OCI-LY1 (cell line): Measurements from ENCODE around the gene CPM.

Experiments
- H2AFZ ChIP-seq: fragments of 200-600 bp; sonication (generic), shearing (Covaris generic); 2 replicates; pipeline ENCODE4 v1.6.0; 2014; ENCODE audit warnings: antibody characterized with exemption, mild to moderate bottlenecking, low read length
- H3F3A ChIP-seq: fragments of 200-600 bp; sonication (generic), shearing (Covaris generic); 2 replicates; pipeline ENCODE4 v1.6.0; 2014; ENCODE audit warnings: mild to moderate bottlenecking, antibody characterized with exemption, low read length, moderate library complexity; ENCODE audit not compliant: insufficient read depth
- H3K27ac ChIP-seq: fragments of 200-600 bp; sonication (generic); 2 replicates; pipeline ENCODE4 v1.5.1; 2014; ENCODE audit warnings: low read length, mixed run types, mild to moderate bottlenecking, low read depth; ENCODE audit not compliant: poor library complexity, severe bottlenecking
- H3K27me3 ChIP-seq: fragments of 200-600 bp; sonication (generic); 2 replicates; pipeline ENCODE4 v1.6.0; 2014; ENCODE audit warnings: antibody characterized with exemption, mild to moderate bottlenecking, low read length, moderate library complexity; ENCODE audit not compliant: insufficient read depth
- H3K36me3 ChIP-seq: fragments of 200-600 bp; sonication (generic); 2 replicates; pipeline ENCODE4 v1.6.1; 2014; ENCODE audit warnings: mild to moderate bottlenecking, antibody characterized with exemption, low read length, moderate library complexity, mixed read lengths; ENCODE audit not compliant: insufficient read depth
- H3K4me1 ChIP-seq: fragments of 200-600 bp; sonication (generic); 2 replicates; pipeline ENCODE4 v1.5.1; 2014; ENCODE audit warnings: mild to moderate bottlenecking, low read length, moderate library complexity; ENCODE audit not compliant: insufficient read depth, severe bottlenecking
- H3K4me2 ChIP-seq: fragments of 200-600 bp; sonication (generic), shearing (Covaris generic); 2 replicates; pipeline ENCODE4 v1.6.1; 2014; ENCODE audit warnings: low read length
- H3K4me3 ChIP-seq: fragments of 200-600 bp; sonication (generic); 2 replicates; pipeline ENCODE4 v1.5.1; 2014; ENCODE audit warnings: low read length, low read depth, mild to moderate bottlenecking, mixed read lengths; ENCODE audit not compliant: poor library complexity, severe bottlenecking
- H3K79me2 ChIP-seq: fragments of 200-600 bp; shearing (Covaris generic); 2 replicates; pipeline ENCODE4 v1.6.1; 2016; ENCODE audit warnings: mixed run types, low read length, mixed read lengths; ENCODE audit not compliant: insufficient read depth
- H3K9ac ChIP-seq: fragments of 200-600 bp; sonication (generic), shearing (Covaris generic); 2 replicates; pipeline ENCODE4 v1.6.1; 2014; ENCODE audit warnings: mild to moderate bottlenecking, low read length, mixed read lengths
- H3K9me2 ChIP-seq: fragments of 200-600 bp; sonication (generic), shearing (Covaris generic); 2 replicates; pipeline ENCODE4 v1.6.1; 2014; ENCODE audit warnings: low read depth, mild to moderate bottlenecking, low read length, mixed read lengths
- H3K9me3 ChIP-seq: fragments of 200-600 bp; shearing (Covaris generic); 2 replicates; pipeline ENCODE4 v1.6.1; 2014; ENCODE audit warnings: low read length, mixed read lengths
- H4K20me1 ChIP-seq: fragments of 200-600 bp; sonication (generic), shearing (Covaris generic); 2 replicates; pipeline ENCODE4 v1.6.0; 2016; ENCODE audit warnings: mild to moderate bottlenecking, low read length; ENCODE audit not compliant: insufficient read depth
- CTCF ChIP-seq: fragments of 200-600 bp; sonication (generic), shearing (Covaris generic); IDR thresholded peaks from 2 replicates; pipeline ENCODE4 v1.5.1; 2017; ENCODE audit warnings: mild to moderate bottlenecking, antibody characterized with exemption, low read length, moderate library complexity, mixed read lengths
- EZH2 ChIP-seq: fragments of 200-600 bp; sonication (generic), shearing (Covaris generic); IDR thresholded peaks from 2 replicates; pipeline ENCODE4 v1.8.0; 2017; ENCODE audit warnings: borderline replicate concordance, mixed run types, mild to moderate bottlenecking, antibody characterized with exemption, low read length, moderate library complexity, mixed read lengths

The CPM gene

GRCh38 chr12:68891141-68891540 lies 41.8 kb downstream of the CPM start:
- no peaks in the 10 kb centered on the region for H3K9me3 ChIP-seq
- no peak overlapping the region for H3K4me3 ChIP-seq
- H4K20me1 ChIP-seq, result no peaks in the 10 kb centered on the region
- H3F3A ChIP-seq, result no peaks in the 10 kb centered on the region
- no peak overlapping the region for H3K27ac ChIP-seq
- no peak overlapping the region for H2AFZ ChIP-seq
- no peaks in the 10 kb centered on the region for H3K36me3 ChIP-seq
- H3K27me3 ChIP-seq, result no peaks in the 10 kb centered on the region
- no peaks in the 10 kb centered on the region for H3K79me2 ChIP-seq
- peaks cover 16% of the 10 kb centered on the region for H3K4me1 ChIP-seq
- H3K9ac ChIP-seq, result no peak overlapping the region
- no peak for TF ChIP-seq EZH2
- TF ChIP-seq CTCF, result no peak
- H3K4me2 ChIP-seq, result no peak overlapping the region
- H3K9me2 ChIP-seq, result no peaks in the 10 kb centered on the region

DNA sequence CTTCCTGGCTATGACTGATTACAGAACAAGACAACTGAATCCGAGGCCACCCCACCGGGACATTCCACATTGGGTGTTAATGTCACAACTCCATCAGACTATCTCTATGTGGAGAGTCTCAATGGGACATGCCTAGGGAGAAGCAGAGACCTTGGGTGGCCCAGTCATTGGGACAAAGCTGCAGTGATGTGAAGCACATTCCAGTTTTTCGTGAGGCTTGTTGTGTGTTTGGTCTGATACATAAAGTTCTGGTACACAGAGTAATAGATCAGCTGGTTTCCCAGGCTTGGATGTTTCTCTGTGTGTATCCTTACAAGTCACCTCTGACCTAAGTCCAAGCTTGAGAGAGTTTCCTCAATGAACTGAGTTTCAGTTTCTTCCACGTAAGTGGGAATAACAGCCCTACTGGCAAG lies 42.3 kb downstream of the CPM start:
- H4K20me1 ChIP-seq, result no peaks in the 10 kb centered on the region
- H2AFZ ChIP-seq, result 0 out of 2 replicates have a peak overlapping the region, but pooled peaks have one; percentile 23
- no peaks in the 10 kb centered on the region for H3K79me2 ChIP-seq
- peaks cover 16% of the 10 kb centered on the region for H3K4me1 ChIP-seq
- no peaks in the 10 kb centered on the region for H3K36me3 ChIP-seq
- H3K27me3 ChIP-seq, result no peaks in the 10 kb centered on the region
- no peak overlapping the region for H3K4me3 ChIP-seq
- no peaks in the 10 kb centered on the region for H3F3A ChIP-seq
- no peaks in the 10 kb centered on the region for H3K9me2 ChIP-seq
- no peak overlapping the region for H3K9ac ChIP-seq
- peak overlapping the region; percentile 61 for H3K27ac ChIP-seq
- no peaks in the 10 kb centered on the region for H3K9me3 ChIP-seq
- TF ChIP-seq CTCF (no peak), EZH2 (no peak)
- H3K4me2 ChIP-seq, result no peak overlapping the region

DNA sequence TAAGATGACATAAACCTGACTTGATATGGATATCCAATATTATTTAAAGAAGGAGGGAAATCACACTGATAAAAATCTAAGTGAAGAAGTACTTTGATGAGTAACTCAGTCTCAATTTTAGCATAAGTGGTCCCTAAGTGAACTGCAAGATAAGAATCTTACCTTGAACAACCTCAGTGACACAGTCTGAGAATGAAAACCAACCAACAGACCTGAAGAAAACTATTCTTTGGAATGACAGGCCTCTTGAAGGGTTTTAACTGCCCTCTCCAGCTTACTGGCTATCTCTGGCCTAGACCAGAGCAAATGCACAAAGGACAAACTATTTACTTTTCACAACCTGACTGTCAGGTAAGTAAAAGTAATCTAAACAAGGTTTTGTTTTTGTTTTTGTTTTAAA lies 44.7 kb downstream of the CPM start:
- TF ChIP-seq EZH2 (no peak), CTCF (no peak)

More for the DNA sequence above, 44.7 kb downstream of the CPM start:
- H2AFZ ChIP-seq, result no peak overlapping the region
- H3K4me2 ChIP-seq, result no peak overlapping the region
- peaks cover 16% of the 10 kb centered on the region for H3K4me1 ChIP-seq
- H3K27ac ChIP-seq, result no peak overlapping the region
- no peaks in the 10 kb centered on the region for H3K36me3 ChIP-seq
- H3K9ac ChIP-seq, result no peak overlapping the region
- no peaks in the 10 kb centered on the region for H3K9me3 ChIP-seq
- no peak overlapping the region for H3K4me3 ChIP-seq
- no peaks in the 10 kb centered on the region for H3F3A ChIP-seq
- no peaks in the 10 kb centered on the region for H3K27me3 ChIP-seq
- H4K20me1 ChIP-seq, result no peaks in the 10 kb centered on the region
- H3K79me2 ChIP-seq, result no peaks in the 10 kb centered on the region
- no peaks in the 10 kb centered on the region for H3K9me2 ChIP-seq
